Measurements from ENCODE around the gene IFNL4.

DNA sequence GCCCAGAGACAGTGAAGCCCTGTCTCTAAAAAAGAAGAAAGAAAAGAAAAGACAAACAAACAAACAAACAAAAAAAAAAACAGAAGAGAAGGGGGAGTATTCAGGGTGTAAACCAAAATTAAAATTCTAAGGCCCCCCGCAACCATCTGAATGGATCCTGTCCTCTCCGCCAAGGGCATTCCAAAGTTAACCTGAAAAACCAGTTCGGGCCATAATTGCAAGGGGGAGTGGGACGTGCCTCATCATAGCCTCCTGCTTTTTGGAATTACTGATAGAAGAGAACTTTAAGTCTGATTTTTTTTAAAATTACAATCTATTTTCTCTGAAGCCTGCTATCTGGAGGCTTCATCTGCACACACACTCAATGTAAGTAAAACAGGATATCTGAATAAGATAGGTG is 13.8 kb upstream of the IFNL4 start:
- TF ChIP-seq POLR2A (IDR thresholded peaks at IDR 0.05), result no peak
- TF ChIP-seq, protein P1, sequence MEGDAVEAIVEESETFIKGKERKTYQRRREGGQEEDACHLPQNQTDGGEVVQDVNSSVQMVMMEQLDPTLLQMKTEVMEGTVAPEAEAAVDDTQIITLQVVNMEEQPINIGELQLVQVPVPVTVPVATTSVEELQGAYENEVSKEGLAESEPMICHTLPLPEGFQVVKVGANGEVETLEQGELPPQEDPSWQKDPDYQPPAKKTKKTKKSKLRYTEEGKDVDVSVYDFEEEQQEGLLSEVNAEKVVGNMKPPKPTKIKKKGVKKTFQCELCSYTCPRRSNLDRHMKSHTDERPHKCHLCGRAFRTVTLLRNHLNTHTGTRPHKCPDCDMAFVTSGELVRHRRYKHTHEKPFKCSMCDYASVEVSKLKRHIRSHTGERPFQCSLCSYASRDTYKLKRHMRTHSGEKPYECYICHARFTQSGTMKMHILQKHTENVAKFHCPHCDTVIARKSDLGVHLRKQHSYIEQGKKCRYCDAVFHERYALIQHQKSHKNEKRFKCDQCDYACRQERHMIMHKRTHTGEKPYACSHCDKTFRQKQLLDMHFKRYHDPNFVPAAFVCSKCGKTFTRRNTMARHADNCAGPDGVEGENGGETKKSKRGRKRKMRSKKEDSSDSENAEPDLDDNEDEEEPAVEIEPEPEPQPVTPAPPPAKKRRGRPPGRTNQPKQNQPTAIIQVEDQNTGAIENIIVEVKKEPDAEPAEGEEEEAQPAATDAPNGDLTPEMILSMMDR (IDR thresholded peaks at IDR 0.05), result no peak
